MM.1S (cell line): ENCODE measurements around the gene PRKCE.

Experiments
- CTCF ChIP-seq: fragments of 300-600 bp; sonication (generic); IDR thresholded peaks from 2 replicates; pipeline ENCODE4 v1.5.1; 2016; ENCODE audit warnings: antibody characterized with exemption, low read length, mixed read lengths
- EZH2 ChIP-seq: fragments of 300-600 bp; sonication (generic); optimal IDR thresholded peaks from 2 replicates; pipeline ENCODE3; 2017; ENCODE audit warnings: low read depth, mild to moderate bottlenecking, antibody characterized with exemption, low read length, mixed read lengths

GRCh38 chr2:45614871-45615415 lies 36.5 kb upstream of the PRKCE start:
- TF ChIP-seq CTCF (no peak), EZH2 (no peak)
